Colonic mucosa (tissue), 4 donors: ENCODE measurements around the gene ORAI2. TPM values are rescaled to one million over a fixed set of nuclear protein-coding genes. Genes with fewer than 3 reads are reported as not detected.
"Not testable (repeated sequence)": the region's sequence is repeated elsewhere in the genome, so short reads cannot be mapped to it uniquely, and the experiment has no call there.

Source experiments
- DNase-seq: peaks from one replicate; pipeline ENCODE4 v3.0.0-alpha.2; 2020
- H3K27ac ChIP-seq: fragments of 200-600 bp; one replicate; pipeline ENCODE4 v1.8.0; 2021
- H3K27me3 ChIP-seq: fragments of 200-600 bp; one replicate; pipeline ENCODE4 v1.8.0; 2021
- H3K36me3 ChIP-seq: fragments of 200-600 bp; one replicate; pipeline ENCODE4 v1.8.0; 2021
- H3K4me1 ChIP-seq: fragments of 200-600 bp; one replicate; pipeline ENCODE4 v1.8.0; 2021; ENCODE audit warnings: mild to moderate bottlenecking
- H3K4me3 ChIP-seq: fragments of 200-600 bp; one replicate; pipeline ENCODE4 v1.8.0; 2021
- H3K9ac ChIP-seq, 2 donors: one replicate each; pipeline ENCODE4 v1.7.0; 2013; ENCODE audit warnings: control low read depth in 2 of 2, low read depth in 2 of 2, low read length in 2 of 2
- H3K9me3 ChIP-seq: fragments of 200-600 bp; one replicate; pipeline ENCODE4 v1.8.0; 2021
- intact Hi-C: fragments of 100-400 bp; cut with DNase I; formaldehyde crosslinking; loops from one replicate; pipeline ENCODE4 v1.14.1; 2022
- total RNA-seq, 2 donors: library from RNA; stranded (reverse); fragmentation: NEBNext Ultra II Directional in 1 of 2; extraction: Animal tissue kit (Norgen Biotek cat#: 25700) in 1 of 2; gene quantifications; one replicate each; pipeline ENCODE4 v1.2.1, GENCODE V29; 2021
- donor health status: healthy.
- donor health status: DM: no; HTN: no; CAD: no.
- donor health status: DM: no; HTN: no; CAD: no.

The ORAI2 gene
- total RNA-seq, 2 donors from 2014 or later = 3.3 to 5.5 TPM

DNA sequence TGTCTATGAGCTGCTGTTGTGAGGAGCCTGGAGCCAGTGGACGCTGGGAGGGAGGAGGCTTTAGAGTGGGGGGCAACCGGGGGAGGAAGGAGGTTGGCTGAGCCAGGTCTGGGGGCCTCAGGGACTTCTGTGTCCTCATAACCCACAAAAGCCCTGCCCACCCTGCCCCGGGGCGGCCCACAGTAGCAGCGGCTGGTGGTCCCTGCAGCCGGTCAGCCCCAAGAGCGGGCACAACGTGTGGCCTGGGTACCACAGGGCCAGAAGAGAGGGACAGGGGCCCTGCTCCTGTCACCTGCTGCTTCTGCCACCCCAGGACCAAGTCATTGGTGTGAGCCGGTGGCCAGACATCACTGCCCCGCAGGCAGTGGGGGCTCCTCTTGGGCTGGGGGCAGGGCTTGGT is 48.6 kb downstream of the ORAI2 start:
- DNase-seq, H3K9me3 ChIP-seq, H3K9ac ChIP-seq, H3K4me3 ChIP-seq, H3K36me3 ChIP-seq, H3K27me3 ChIP-seq, intact Hi-C loops, H3K27ac ChIP-seq, H3K4me1 ChIP-seq: not testable (repeated sequence)

- H3K4me1 ChIP-seq, H3K36me3 ChIP-seq, H3K9ac ChIP-seq, H3K4me3 ChIP-seq, H3K9me3 ChIP-seq, H3K27me3 ChIP-seq, intact Hi-C loops, H3K27ac ChIP-seq, DNase-seq: not testable (repeated sequence)
Observed at GRCh38 chr7:102484317-102484716, 50.9 kb downstream of the ORAI2 start.

DNA sequence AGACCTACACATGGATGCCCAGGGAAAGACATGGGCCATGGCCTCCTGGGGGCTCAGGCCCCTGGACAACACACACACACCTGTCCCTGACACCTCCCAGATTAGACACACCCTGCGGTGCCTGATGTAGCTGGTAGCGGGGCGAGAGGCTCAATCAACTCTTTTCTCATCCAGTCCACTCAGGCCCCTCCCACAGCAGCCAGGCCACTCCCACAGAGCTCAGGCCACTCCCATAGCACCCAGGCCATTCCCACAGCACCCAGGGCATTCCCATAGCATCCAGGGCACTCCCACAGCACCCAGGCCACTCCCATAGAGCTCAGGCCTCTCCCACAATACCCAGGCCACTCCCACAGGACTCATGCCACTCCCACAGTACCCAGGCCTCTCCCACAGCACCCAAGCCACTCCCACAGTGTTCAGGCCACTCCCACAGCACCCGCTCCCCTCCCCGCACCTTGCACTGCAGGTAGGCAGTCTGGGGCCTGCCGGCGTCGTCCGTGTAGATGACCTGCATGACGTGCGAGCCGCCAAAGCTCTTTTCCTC is 57.2 kb downstream of the ORAI2 start:
- H3K27ac ChIP-seq, H3K4me1 ChIP-seq, intact Hi-C loops, H3K4me3 ChIP-seq, H3K27me3 ChIP-seq, H3K9me3 ChIP-seq, H3K9ac ChIP-seq, H3K36me3 ChIP-seq: not testable (repeated sequence)
- peak; percentile 92 for DNase-seq

DNA sequence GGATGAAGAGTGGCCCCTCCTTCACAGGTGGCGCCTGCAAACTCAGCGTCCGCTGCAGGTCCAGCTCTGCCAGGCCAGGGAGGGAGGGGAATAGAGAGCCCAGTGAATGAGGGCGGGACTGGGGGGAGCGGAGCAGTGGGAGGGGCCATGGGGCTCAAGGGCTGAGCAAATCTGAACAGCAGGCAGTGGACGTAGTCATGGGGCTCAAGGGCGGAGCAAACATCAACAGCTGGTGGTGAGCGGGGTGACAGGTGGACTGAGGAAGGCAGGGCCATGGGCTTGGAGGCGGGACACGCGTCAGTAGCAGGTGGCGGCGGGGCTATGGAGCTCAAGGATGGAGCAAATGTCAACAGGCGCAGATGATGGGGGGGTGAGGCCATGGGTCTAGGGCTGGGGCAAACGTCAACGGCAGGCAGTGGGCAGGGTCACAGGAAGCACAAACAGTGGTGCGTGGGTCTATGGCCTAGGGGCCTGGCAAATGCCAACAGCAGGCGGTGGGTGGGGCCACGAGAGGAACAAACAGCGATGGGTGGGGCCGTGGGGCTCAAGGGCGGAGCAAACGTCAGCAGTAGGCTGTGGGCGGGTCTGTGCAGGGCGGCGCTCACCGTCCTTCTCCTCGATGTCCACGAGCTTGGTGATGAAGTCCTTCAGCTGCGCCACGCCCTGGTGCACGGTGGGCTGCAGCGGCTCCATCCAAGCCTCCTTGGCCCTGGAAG is 60.0 kb downstream of the ORAI2 start:
- H3K27ac ChIP-seq, H3K36me3 ChIP-seq, H3K27me3 ChIP-seq, DNase-seq, H3K9ac ChIP-seq, H3K4me3 ChIP-seq, H3K4me1 ChIP-seq, intact Hi-C loops, H3K9me3 ChIP-seq: not testable (repeated sequence)

- intact Hi-C loops = not testable (repeated sequence)
Observed at GRCh38 chr7:102494026-102494425, 60.7 kb downstream of the ORAI2 start.

GRCh38 chr7:102494473-102495149 is 61.2 kb downstream of the ORAI2 start:
- DNase-seq, H3K27ac ChIP-seq, H3K27me3 ChIP-seq, H3K9ac ChIP-seq, intact Hi-C loops, H3K4me3 ChIP-seq, H3K4me1 ChIP-seq, H3K36me3 ChIP-seq, H3K9me3 ChIP-seq: not testable (repeated sequence)

More at GRCh38 chr7:102494026-102494425, 60.7 kb downstream of the ORAI2 start:
- H3K9ac ChIP-seq, DNase-seq, H3K36me3 ChIP-seq, H3K9me3 ChIP-seq, H3K27me3 ChIP-seq, H3K27ac ChIP-seq, H3K4me1 ChIP-seq, H3K4me3 ChIP-seq: not testable (repeated sequence)

DNA sequence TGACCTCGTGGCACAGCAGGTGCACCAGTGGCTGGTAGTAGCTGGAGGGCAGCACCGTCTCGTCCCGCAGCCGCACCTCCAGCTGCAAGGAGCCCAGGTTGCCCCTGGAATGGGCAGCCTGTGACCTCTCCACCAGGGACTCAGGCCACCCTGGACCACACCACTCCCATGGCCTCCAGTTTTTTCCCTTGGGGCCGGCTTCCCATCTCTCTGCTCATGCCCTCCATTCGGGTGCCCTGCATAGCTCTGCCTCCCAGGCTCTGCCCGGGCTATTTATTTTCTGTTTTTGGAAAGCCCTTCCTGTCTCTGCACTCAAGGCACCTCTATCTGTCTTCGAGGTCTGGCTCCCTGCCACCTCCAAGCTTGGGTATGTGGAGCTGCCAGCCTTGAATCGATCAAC is 63.5 kb downstream of the ORAI2 start:
- H3K9ac ChIP-seq, intact Hi-C loops, H3K9me3 ChIP-seq, H3K27me3 ChIP-seq, DNase-seq, H3K36me3 ChIP-seq, H3K4me3 ChIP-seq, H3K4me1 ChIP-seq, H3K27ac ChIP-seq: not testable (repeated sequence)

- H3K9me3 ChIP-seq, H3K9ac ChIP-seq, intact Hi-C loops, DNase-seq, H3K27me3 ChIP-seq, H3K4me3 ChIP-seq, H3K36me3 ChIP-seq, H3K4me1 ChIP-seq, H3K27ac ChIP-seq: not testable (repeated sequence)
Observed at GRCh38 chr7:102497308-102497707, 63.9 kb downstream of the ORAI2 start.

GRCh38 chr7:102498321-102498720 is 64.9 kb downstream of the ORAI2 start:
- H3K36me3 ChIP-seq, H3K27ac ChIP-seq, H3K4me1 ChIP-seq, H3K4me3 ChIP-seq, DNase-seq, intact Hi-C loops, H3K9ac ChIP-seq, H3K27me3 ChIP-seq, H3K9me3 ChIP-seq: not testable (repeated sequence)

DNA sequence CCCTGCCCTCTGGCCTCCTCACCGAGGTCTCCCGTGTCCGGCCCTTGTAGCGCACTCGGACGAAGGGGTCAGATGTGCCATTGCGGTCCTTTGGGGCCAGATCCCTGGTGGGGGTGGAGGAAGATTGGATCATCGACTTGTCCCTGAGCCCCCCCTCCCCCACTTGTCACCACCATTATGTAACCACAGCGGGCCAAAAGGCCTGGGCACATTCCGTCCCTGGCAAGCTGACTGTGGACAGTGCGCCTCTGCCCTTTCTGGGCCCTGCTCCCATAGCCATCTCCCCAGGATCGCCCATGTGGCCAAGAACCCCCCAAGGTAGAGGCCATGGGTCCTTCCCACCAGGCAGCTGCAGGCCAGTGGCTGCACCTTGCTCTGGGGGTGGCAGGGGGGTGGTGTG is 69.8 kb downstream of the ORAI2 start:
- H3K27ac ChIP-seq, H3K9ac ChIP-seq, intact Hi-C loops, H3K27me3 ChIP-seq, H3K9me3 ChIP-seq, DNase-seq, H3K36me3 ChIP-seq, H3K4me3 ChIP-seq, H3K4me1 ChIP-seq: not testable (repeated sequence)

GRCh38 chr7:102505298-102506185 is 72.2 kb downstream of the ORAI2 start:
- H3K27me3 ChIP-seq, H3K9ac ChIP-seq, H3K4me3 ChIP-seq, H3K27ac ChIP-seq, DNase-seq, H3K9me3 ChIP-seq, H3K4me1 ChIP-seq, H3K36me3 ChIP-seq, intact Hi-C loops: not testable (repeated sequence)
